Type B pancreatic cell (in vitro differentiated cells): Measurements from ENCODE around the gene SRPK2. TPM values are rescaled to one million over a fixed set of nuclear protein-coding genes. Genes with fewer than 3 reads are reported as not detected.
"Not testable (repeated sequence)": the region's sequence is repeated elsewhere in the genome, so short reads cannot be mapped to it uniquely, and the experiment has no call there.

Experiments
- DNase-seq: peaks from one replicate; pipeline ENCODE4 v3.0.0; 2021; ENCODE audit warnings: mixed read lengths; ENCODE audit not compliant: unreplicated experiment; ENCODE audit errors: extremely low spot score
- H3K27ac Mint-ChIP-seq: 2 replicates; pipeline ENCODE4 v1.8.0; 2021; ENCODE audit warnings: mild to moderate bottlenecking, mixed read lengths
- H3K27me3 Mint-ChIP-seq: 2 replicates; pipeline ENCODE4 v1.8.0; 2021; ENCODE audit warnings: mixed read lengths
- H3K36me3 Mint-ChIP-seq: 2 replicates; pipeline ENCODE4 v1.8.0; 2021; ENCODE audit warnings: mixed read lengths
- H3K4me1 Mint-ChIP-seq: one replicate; pipeline ENCODE4 v1.8.0; 2021; ENCODE audit warnings: mixed read lengths; ENCODE audit not compliant: unreplicated experiment
- H3K4me3 Mint-ChIP-seq: 2 replicates; pipeline ENCODE4 v1.8.0; 2021; ENCODE audit warnings: mild to moderate bottlenecking, mixed read lengths
- H3K9me3 Mint-ChIP-seq: 2 replicates; pipeline ENCODE4 v1.8.0; 2021; ENCODE audit warnings: mixed read lengths
- CTCF ChIP-seq: fragments of 200-600 bp; sonication (generic); conservative IDR thresholded peaks from 2 replicates; pipeline ENCODE4 v1.5.0; 2021; ENCODE audit warnings: antibody characterized with exemption, mild to moderate bottlenecking
- total RNA-seq: library from RNA; stranded (reverse); gene quantifications from 2 replicates; pipeline ENCODE4 v1.2.1, GENCODE V29; 2021; ENCODE audit warnings: low replicate concordance

The SRPK2 gene
- total RNA-seq, 1 donor from 2014 or later, result 36.0 TPM

GRCh38 chr7:105297985-105298384 lies 90.7 kb downstream of the SRPK2 start:
- H3K36me3 Mint-ChIP-seq, result peaks cover 3% of the 10 kb centered on the region
- no peak overlapping the region for H3K27ac Mint-ChIP-seq

GRCh38 chr7:105297309-105297708 lies 91.4 kb downstream of the SRPK2 start:
- peaks cover 3% of the 10 kb centered on the region for H3K36me3 Mint-ChIP-seq
- H3K27me3 Mint-ChIP-seq, result no peaks in the 10 kb centered on the region
- no peak overlapping the region for H3K27ac Mint-ChIP-seq
- no peak for TF ChIP-seq CTCF
- DNase-seq, result no peak
- no peaks in the 10 kb centered on the region for H3K9me3 Mint-ChIP-seq
- no peak overlapping the region for H3K4me3 Mint-ChIP-seq
- peaks cover 20% of the 10 kb centered on the region for H3K4me1 Mint-ChIP-seq

More at GRCh38 chr7:105297985-105298384, 90.7 kb downstream of the SRPK2 start:
- DNase-seq, result no peak
- Mint-ChIP-seq H3K4me1 (peaks cover 20% of the 10 kb centered on the region), H3K4me3 (no peak overlapping the region), H3K9me3 (no peaks in the 10 kb centered on the region), H3K27me3 (no peaks in the 10 kb centered on the region)
- TF ChIP-seq CTCF, result no peak

- no peaks in the 10 kb centered on the region for H3K27me3 Mint-ChIP-seq
- DNase-seq, result no peak
- H3K9me3 Mint-ChIP-seq, result no peaks in the 10 kb centered on the region
- no peak overlapping the region for H3K27ac Mint-ChIP-seq
- no peak overlapping the region for H3K4me3 Mint-ChIP-seq
- peaks cover 20% of the 10 kb centered on the region for H3K4me1 Mint-ChIP-seq
- TF ChIP-seq CTCF, result no peak
- peaks cover 3% of the 10 kb centered on the region for H3K36me3 Mint-ChIP-seq
Measured at GRCh38 chr7:105296491-105296890, 92.2 kb downstream of the SRPK2 start.

- DNase-seq, result no peak
- H3K4me1 Mint-ChIP-seq, result peaks cover 20% of the 10 kb centered on the region
- no peak overlapping the region for H3K4me3 Mint-ChIP-seq
- H3K27ac Mint-ChIP-seq, result no peak overlapping the region
- no peak for TF ChIP-seq CTCF
- no peaks in the 10 kb centered on the region for H3K9me3 Mint-ChIP-seq
- peaks cover 3% of the 10 kb centered on the region for H3K36me3 Mint-ChIP-seq
- H3K27me3 Mint-ChIP-seq, result no peaks in the 10 kb centered on the region
Measured at GRCh38 chr7:105295596-105296352, 92.9 kb downstream of the SRPK2 start.

GRCh38 chr7:105294482-105294881 lies 94.2 kb downstream of the SRPK2 start:
- DNase-seq, H3K9me3 Mint-ChIP-seq, H3K36me3 Mint-ChIP-seq, H3K27ac Mint-ChIP-seq, H3K27me3 Mint-ChIP-seq, H3K4me3 Mint-ChIP-seq: not testable (repeated sequence)
- peaks cover 20% of the 10 kb centered on the region for H3K4me1 Mint-ChIP-seq

- Mint-ChIP-seq H3K4me1 (no peaks in the 10 kb centered on the region), H3K27me3 (no peaks in the 10 kb centered on the region), H3K4me3 (no peak overlapping the region), H3K36me3 (no peaks in the 10 kb centered on the region), H3K27ac (peak overlapping the region; percentile 2), H3K9me3 (no peaks in the 10 kb centered on the region)
- DNase-seq, result no peak
- TF ChIP-seq CTCF, result no peak
Measured at GRCh38 chr7:105289704-105290103, 99.0 kb downstream of the SRPK2 start.
